Stomach (tissue), 19 donors: Measurements from ENCODE around the gene PABPC4L. TPM values are rescaled to one million over a fixed set of nuclear protein-coding genes. Genes with fewer than 3 reads are reported as not detected.

Experiments used
- DNase-seq, 2 donors: peaks; one replicate each; pipeline versions ENCODE4 v3.0.0 to v3.0.0-alpha.2; 2013 to 2019
- H3K27ac ChIP-seq, 5 donors: fragments of 200-600 bp in 4 of 5; sonication (generic) in 4 of 5; one replicate each; pipeline ENCODE4 v1.5.1; 2013 to 2019; ENCODE audit warnings: mild to moderate bottlenecking in 1 of 5, moderate library complexity in 1 of 5
- H3K27me3 ChIP-seq, 3 donors: fragments of 200-600 bp; sonication (generic); one replicate each; pipeline ENCODE4 v1.5.1; 2017 to 2019; ENCODE audit warnings: mixed run types in 1 of 3
- H3K36me3 ChIP-seq, 4 donors: fragments of 200-600 bp; sonication (generic); 1 replicate in 3 of 4; 2 replicates in 1 of 4; pipeline ENCODE4 v1.5.1; 2016 to 2019
- H3K4me1 ChIP-seq, 4 donors: fragments of 200-600 bp; sonication (generic); one replicate each; pipeline ENCODE4 v1.5.1; 2016 to 2019
- H3K4me3 ChIP-seq, 4 donors: fragments of 200-600 bp; sonication (generic) in 3 of 4; one replicate each; pipeline ENCODE4 v1.5.1; 2016 to 2019; ENCODE audit warnings: mild to moderate bottlenecking in 1 of 4
- H3K9me3 ChIP-seq, 4 donors: fragments of 200-600 bp; sonication (generic); one replicate each; pipeline ENCODE4 v1.5.1; 2016 to 2019
- CTCF ChIP-seq, 7 experiments: fragments of 450-650 bp in 4 of 7; fragments of 200-600 bp in 3 of 7; sonication (generic) in 3 of 7; IDR thresholded peaks; one replicate each; pipeline ENCODE4 v1.5.1; 2016 to 2019; ENCODE audit warnings: antibody characterized with exemption in 7 of 7, control low read depth in 2 of 7, mild to moderate bottlenecking in 1 of 7
- EP300 ChIP-seq: sonication (generic); formaldehyde crosslinking; IDR thresholded peaks from one replicate; pipeline ENCODE4 v1.6.1; 2017; ENCODE audit warnings: antibody characterized with exemption
- POLR2A ChIP-seq, 4 donors: fragments of 450-650 bp; IDR thresholded peaks; one replicate each; pipeline ENCODE4 v1.6.1; 2016; ENCODE audit warnings: antibody characterized with exemption in 4 of 4, control low read depth in 2 of 4, mild to moderate bottlenecking in 1 of 4, moderate library complexity in 1 of 4
- POLR2AphosphoS5 ChIP-seq, 3 donors: sonication (generic); formaldehyde crosslinking; IDR thresholded peaks; one replicate each; pipeline ENCODE4 v1.6.1; 2016; ENCODE audit warnings: antibody characterized with exemption in 3 of 3
- WGBS, 5 donors: extraction: QIAGEN DNeasy Blood & Tissue Kit in 3 of 5; methylation state at CpG; one replicate each; pipeline versions ENCODE4 v1.1.5 to v1.1.7; 2013 to 2018; 5-methylcytosine and 5-hydroxymethylcytosine counted together
- intact Hi-C: fragments of 100-400 bp; cut with DNase I; formaldehyde crosslinking; loops from one replicate; pipeline ENCODE4 v1.15.1; 2023; ENCODE audit warnings: low total_unique reads
- long read RNA-seq, 10 donors: transcript quantifications; one replicate each; lab custom pipeline, GENCODE V29; 2026
- polyA plus RNA-seq, 3 donors: library from polyadenylated mRNA; stranded (reverse); fragments of 200-250 nt; gene quantifications; one replicate each; pipeline ENCODE4 v1.2.3, GENCODE V29; 2013
- total RNA-seq, 5 donors: library from RNA; depleted of rRNA; stranded (reverse); fragments of >200 nt; gene quantifications; one replicate each; pipeline versions ENCODE4 v1.1.0 to v1.2.3, GENCODE V29; 2014 to 2016
- donor health status: healthy with polysubstance abuse.
- donor health status: Bipolar disorder and iron deficiency.
- donor health status: healthy.

PABPC4L gene
- total RNA-seq (1 to 10 TPM in 3 of 5 donors, under 1 TPM in 1, not detected in 1; 0.14 to 6.6 (median 1.8) TPM), polyA plus RNA-seq (under 1 TPM; 0.12 to 0.35 (median 0.31) TPM)
- long read RNA-seq, donor 1 = 0 reads
- long read RNA-seq, donor 2, full-length matches to known transcripts = 3 of 3 reads
- long read RNA-seq, donor 2, partial matches to known transcripts = 0 of 3 reads
- long read RNA-seq, donor 2, other reads (novel, unspliced or antisense) = 0 of 3 reads
- long read RNA-seq, donor 3 = 0 reads
- long read RNA-seq, donor 4 = 0 reads
- long read RNA-seq, donor 5 = 0 reads
- long read RNA-seq, donor 6, full-length matches to known transcripts = 1 of 1 reads
- long read RNA-seq, donor 6, partial matches to known transcripts = 0 of 1 reads
- long read RNA-seq, donor 6, other reads (novel, unspliced or antisense) = 0 of 1 reads
- long read RNA-seq, donor 7 = 0 reads
- long read RNA-seq, donor 8 = 0 reads
- long read RNA-seq, donor 9 = 0 reads
- long read RNA-seq, donor 10, full-length matches to known transcripts = 1 of 1 reads
- long read RNA-seq, donor 10, partial matches to known transcripts = 0 of 1 reads
- long read RNA-seq, donor 10, other reads (novel, unspliced or antisense) = 0 of 1 reads

GRCh38 chr4:134201216-134202161, at the start of gene PABPC4L:
Gene PABPC4L (minus strand): TSS chr4:134201789. CDS start chr4:134201019, 770 bp downstream.
- H3K27me3 ChIP-seq = peaks cover 0 to 12% (median 7%) of the 10 kb centered on the region in 3 donors
- H3K4me1 ChIP-seq = peaks cover 0 to 17% (median 0%) of the 10 kb centered on the region in 4 donors
- peak within 1 kb of the TSS in 4 of 5 donors; percentile 36 to 79 (median 71) for H3K27ac ChIP-seq
- H3K9me3 ChIP-seq = no peaks in the 10 kb centered on the region
- peak in 1 of 2 donors; percentile 88 for DNase-seq
- WGBS, 5 donors = 4 to 7% (median 5%) methylated on average over 39 to 65 of the region's 65 CpGs
- H3K36me3 ChIP-seq = no peaks in the 10 kb centered on the region
- peak within 1 kb of the TSS; percentile 50 to 55 (median 52) for H3K4me3 ChIP-seq
- TF ChIP-seq EP300 = no peak
- TF ChIP-seq POLR2AphosphoS5 (IDR thresholded peaks at IDR 0.05) = no peak
- no peak for TF ChIP-seq CTCF (IDR thresholded peaks at IDR 0.05)
- no peak for TF ChIP-seq POLR2A (IDR thresholded peaks at IDR 0.05)
- intact Hi-C loops = no loop called here

- Histone ChIP-seq H3K9me3 (no peaks in the 10 kb centered on the region), H3K36me3 (no peaks in the 10 kb centered on the region), H3K27ac (no peak overlapping the region), H3K4me3 (no peak overlapping the region), H3K27me3 (no peaks in the 10 kb centered on the region), H3K4me1 (no peaks in the 10 kb centered on the region)
- no peak for DNase-seq
- intact Hi-C loops = no loop called here
- TF ChIP-seq EP300 = no peak
- TF ChIP-seq POLR2A (IDR thresholded peaks at IDR 0.05) = no peak
- TF ChIP-seq POLR2AphosphoS5 (IDR thresholded peaks at IDR 0.05) = no peak
- TF ChIP-seq CTCF (IDR thresholded peaks at IDR 0.05) = no peak
- WGBS, 5 donors = 70 to 82% (median 76%) methylated on average over 1 of the region's 1 CpG
These were observed 49.7 kb upstream of the PABPC4L start for GRCh38 chr4:134251322-134251721.

GRCh38 chr4:134243742-134244713, 42.4 kb upstream of the PABPC4L start:
- no peak overlapping the region for H3K4me3 ChIP-seq
- 85 to 93% (median 89%) methylated on average over 14 to 22 of the region's 22 CpGs for WGBS, 5 donors
- no peaks in the 10 kb centered on the region for H3K4me1 ChIP-seq
- no peaks in the 10 kb centered on the region for H3K27me3 ChIP-seq
- no peaks in the 10 kb centered on the region for H3K36me3 ChIP-seq
- intact Hi-C loops = no loop called here
- H3K9me3 ChIP-seq = peaks cover 0 to 8% (median 3%) of the 10 kb centered on the region in 4 donors
- no peak for DNase-seq
- no peak overlapping the region for H3K27ac ChIP-seq
- TF ChIP-seq CTCF (IDR thresholded peaks at IDR 0.05) (no peak), POLR2A (IDR thresholded peaks at IDR 0.05) (no peak)
